ENCODE data around the gene TCP11L2.

GRCh38 chr12:106315523-106315922 is 13.0 kb downstream of the TCP11L2 start:
- TF ChIP-seq CTCF (IDR thresholded peaks at IDR 0.05; ENCODE audit: insufficient read depth, low read depth, low read length) (no peak), EZH2 (IDR thresholded peaks at IDR 0.05; ENCODE audit: insufficient read depth, low read length) (no peak)

Measured in astrocyte (in vitro differentiated cells and primary cell).